ENCODE results near the gene EFEMP1. TPM values are rescaled to one million over a fixed set of nuclear protein-coding genes. Genes with fewer than 3 reads are reported as not detected.

The EFEMP1 gene
- total and polyA plus RNA-seq, 10 of the 15 experiments (the other 5 are each of a cell fraction or from before 2014, with no cell fraction given): 0.27 to 1.2 (median 0.35) TPM; not detected in 6

GRCh38 chr2:55916473-55917049, 7.0 kb downstream of the EFEMP1 start:
- intact Hi-C loops (cut with micrococcal nuclease; ENCODE audit: unreplicated experiment) (no loop called here), in situ Hi-C loops (cut with MboI) (no loop called here)
- ATAC-seq: peak; percentile 23
- no TSS peak for BruUV-seq (replicated peaks)
- ChIA-PET SMC1A (ENCODE audit: uncharacterized antibody, unreplicated experiment) (interaction anchor here (0.5 to 0.9 kb wide), 3 partner anchors 37 to 1387 kb away, joined by 3 read pairs; no protein-coding TSS in a partner anchor), RAD21 (ENCODE audit: unreplicated experiment) (no interaction called here), POLR2A (interaction anchor here (0.8 kb wide), 1 partner anchor 11 kb away, joined by 3 read pairs; no protein-coding TSS in a partner anchor), CTCF (no interaction called here)
- Histone ChIP-seq H3K36me3 (ENCODE audit: control insufficient read depth in 2 of 2, insufficient read depth in 2 of 2, low read length in 1 of 2) (no peaks in the 10 kb centered on the region), H3K4me1 (ENCODE audit: control insufficient read depth, insufficient read depth, low read length) (peaks cover 7% of the 10 kb centered on the region; the same call in 1 of the 2 replicates), H4K20me1 (ENCODE audit: control insufficient read depth, insufficient read depth) (no peaks in the 10 kb centered on the region), H3K27ac (ENCODE audit: control insufficient read depth, insufficient read depth) (no peak overlapping the region), H3K9ac (ENCODE audit: control insufficient read depth, insufficient read depth, low read length) (no peak overlapping the region), H3K4me2 (ENCODE audit: control insufficient read depth, insufficient read depth) (no peak overlapping the region), H3K79me2 (ENCODE audit: control insufficient read depth, insufficient read depth, low read length) (no peaks in the 10 kb centered on the region), H3K27me3 (replicated peaks in 1 of 2; ENCODE audit: control insufficient read depth in 2 of 2, insufficient read depth in 2 of 2, low read length in 1 of 2) (no peaks in the 10 kb centered on the region; a peak in 2 of 4 replicates), H3K9me3 (replicated peaks; ENCODE audit: control insufficient read depth, insufficient read depth, low read length) (no peaks in the 10 kb centered on the region), H2AFZ (ENCODE audit: control insufficient read depth, low read depth, low read length) (no peak overlapping the region), H3K4me3 (no peak overlapping the region)
- 20% methylated on average over 7 of the region's 7 CpGs for WGBS (ENCODE audit: insufficient coverage, insufficient replicate concordance, low lambda C conversion rate, missing lambda C conversion rate)
- DNase-seq (ENCODE audit: low read depth, low spot score): no peak
- FAIRE-seq: no peak
- TF ChIP-seq TARDBP (IDR thresholded peaks at IDR 0.05; ENCODE audit: borderline replicate concordance) (no peak), ZNF274 (IDR thresholded peaks at IDR 0.05; ENCODE audit: insufficient read depth, insufficient read length) (no peak), RELB (IDR thresholded peaks at IDR 0.05; ENCODE audit: low read depth) (no peak)

DNA sequence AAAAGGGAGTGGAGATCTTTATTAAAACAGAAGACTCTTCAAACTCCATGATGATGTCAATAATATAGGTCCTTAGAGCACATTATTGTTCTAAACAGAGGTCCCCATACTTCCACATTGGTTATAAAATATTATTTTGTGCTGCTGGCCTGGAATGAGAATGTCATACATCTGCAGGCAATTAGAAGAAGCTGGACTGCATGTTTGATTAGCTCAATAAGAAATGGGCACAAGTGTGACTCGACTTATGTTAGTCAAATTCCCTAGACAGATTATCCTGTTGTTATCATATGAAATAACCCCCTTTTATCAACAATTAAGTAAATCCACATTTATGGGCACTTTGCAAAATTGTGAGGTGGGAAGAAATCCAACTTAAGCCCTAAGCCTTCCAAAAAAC, 8.8 kb downstream of the EFEMP1 start:
- no TSS peak for BruUV-seq (replicated peaks)
- 0% methylated on average over 1 of the region's 1 CpG for WGBS (ENCODE audit: insufficient coverage, insufficient replicate concordance, low lambda C conversion rate, missing lambda C conversion rate)
- no peak overlapping the region for H3K27ac ChIP-seq (ENCODE audit: control insufficient read depth, insufficient read depth)
- POLR2A ChIA-PET: no interaction called here
- no peaks in the 10 kb centered on the region for H3K9me3 ChIP-seq (replicated peaks; ENCODE audit: control insufficient read depth, insufficient read depth, low read length)
- DNase-seq (ENCODE audit: low read depth, low spot score) (no peak), ATAC-seq (no peak), FAIRE-seq (no peak)
- no peak overlapping the region for H3K4me3 ChIP-seq
- no peak overlapping the region for H3K9ac ChIP-seq (ENCODE audit: control insufficient read depth, insufficient read depth, low read length)
- peaks cover 7% of the 10 kb centered on the region; the same call in 1 of the 2 replicates for H3K4me1 ChIP-seq (ENCODE audit: control insufficient read depth, insufficient read depth, low read length)
- intact Hi-C loops (cut with micrococcal nuclease; ENCODE audit: unreplicated experiment): no loop called here
- in situ Hi-C loops (cut with MboI): no loop called here
- H2AFZ ChIP-seq (ENCODE audit: control insufficient read depth, low read depth, low read length): no peak overlapping the region
- CTCF ChIA-PET: no interaction called here
- no peak overlapping the region for H3K4me2 ChIP-seq (ENCODE audit: control insufficient read depth, insufficient read depth)
- RAD21 ChIA-PET (ENCODE audit: unreplicated experiment): no interaction called here
- SMC1A ChIA-PET (ENCODE audit: uncharacterized antibody, unreplicated experiment): no interaction called here
- no peaks in the 10 kb centered on the region for H4K20me1 ChIP-seq (ENCODE audit: control insufficient read depth, insufficient read depth)
- no peaks in the 10 kb centered on the region; a peak in 2 of 4 replicates for H3K27me3 ChIP-seq (replicated peaks in 1 of 2; ENCODE audit: control insufficient read depth in 2 of 2, insufficient read depth in 2 of 2, low read length in 1 of 2)
- H3K79me2 ChIP-seq (ENCODE audit: control insufficient read depth, insufficient read depth, low read length): no peaks in the 10 kb centered on the region
- TF ChIP-seq NBN (IDR thresholded peaks at IDR 0.05) (no peak), NKRF (conservative IDR thresholded peaks at IDR 0.05) (no peak), IRF3 (IDR thresholded peaks at IDR 0.05) (no peak), SMARCA5 (IDR thresholded peaks at IDR 0.05) (no peak), EZH2 (IDR thresholded peaks at IDR 0.05; ENCODE audit: borderline replicate concordance, control insufficient read depth, low read depth, low read length) (no peak), USF2 (IDR thresholded peaks at IDR 0.05; ENCODE audit: borderline replicate concordance, low read depth, low read length) (no peak), JUND (IDR thresholded peaks at IDR 0.05; ENCODE audit: low read depth, low read length) (no peak)
- TF ChIP-seq, protein P1, sequence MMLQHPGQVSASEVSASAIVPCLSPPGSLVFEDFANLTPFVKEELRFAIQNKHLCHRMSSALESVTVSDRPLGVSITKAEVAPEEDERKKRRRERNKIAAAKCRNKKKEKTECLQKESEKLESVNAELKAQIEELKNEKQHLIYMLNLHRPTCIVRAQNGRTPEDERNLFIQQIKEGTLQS (IDR thresholded peaks at IDR 0.05; ENCODE audit: borderline replicate concordance, extremely low read depth, low read depth, low read length): no peak
- no peaks in the 10 kb centered on the region for H3K36me3 ChIP-seq (ENCODE audit: control insufficient read depth in 2 of 2, insufficient read depth in 2 of 2, low read length in 1 of 2)
